GM18519 (cell line): ENCODE measurements around the gene RDH8.

Experiments
- ATAC-seq: cut with Tn5 transposase; IDR thresholded peaks from one replicate; pipeline ENCODE4 v1.9.1; 2021; ENCODE audit warnings: mild to moderate bottlenecking, moderate library complexity; ENCODE audit not compliant: unreplicated experiment, low FRiP score

The RDH8 gene, protein sequence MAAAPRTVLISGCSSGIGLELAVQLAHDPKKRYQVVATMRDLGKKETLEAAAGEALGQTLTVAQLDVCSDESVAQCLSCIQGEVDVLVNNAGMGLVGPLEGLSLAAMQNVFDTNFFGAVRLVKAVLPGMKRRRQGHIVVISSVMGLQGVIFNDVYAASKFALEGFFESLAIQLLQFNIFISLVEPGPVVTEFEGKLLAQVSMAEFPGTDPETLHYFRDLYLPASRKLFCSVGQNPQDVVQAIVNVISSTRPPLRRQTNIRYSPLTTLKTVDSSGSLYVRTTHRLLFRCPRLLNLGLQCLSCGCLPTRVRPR

DNA sequence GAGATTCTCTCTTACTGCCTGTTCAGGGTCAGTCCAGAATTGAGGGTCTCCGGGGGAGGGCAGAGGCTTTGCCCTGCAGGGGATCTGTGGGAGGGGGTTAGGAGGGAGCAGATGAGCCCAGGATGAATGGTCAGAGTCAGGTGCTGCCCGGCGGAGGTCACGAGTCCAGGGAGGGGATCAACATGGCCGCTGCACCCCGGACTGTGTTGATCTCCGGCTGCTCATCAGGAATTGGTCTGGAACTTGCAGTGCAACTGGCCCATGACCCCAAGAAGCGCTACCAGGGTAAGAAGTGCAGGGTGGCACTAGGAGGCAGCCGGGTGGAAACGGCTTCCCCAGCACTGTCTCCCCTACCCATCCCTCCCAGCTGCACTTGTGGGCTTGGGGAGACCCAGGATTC, at the start of gene RDH8:
RDH8 (plus strand) TSS at position 168 of the 400 bp plus-strand sequence; CDS start at position 183, 15 bp downstream.
- ATAC-seq: no peak

DNA sequence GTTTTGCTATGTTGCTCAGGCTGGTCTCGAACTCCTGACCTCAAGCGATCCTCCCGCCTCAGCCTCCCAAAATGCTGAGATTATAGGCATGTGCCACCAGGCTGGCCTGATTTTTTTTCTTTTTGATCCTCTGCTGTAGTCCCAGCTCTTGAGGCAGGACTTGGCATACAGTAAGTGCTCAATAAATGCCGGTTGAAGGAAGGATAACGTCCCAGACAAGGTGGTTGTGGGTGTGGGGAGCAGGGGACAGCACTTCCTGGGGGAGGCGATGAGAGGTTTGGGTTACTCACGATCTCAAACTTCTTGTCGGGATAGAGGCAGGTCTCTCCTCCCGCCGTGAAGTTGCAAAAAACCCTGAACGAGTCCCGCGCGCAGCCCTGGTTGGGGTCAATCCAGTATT, 47.3 kb upstream of the RDH8 start:
- ATAC-seq: no peak

DNA sequence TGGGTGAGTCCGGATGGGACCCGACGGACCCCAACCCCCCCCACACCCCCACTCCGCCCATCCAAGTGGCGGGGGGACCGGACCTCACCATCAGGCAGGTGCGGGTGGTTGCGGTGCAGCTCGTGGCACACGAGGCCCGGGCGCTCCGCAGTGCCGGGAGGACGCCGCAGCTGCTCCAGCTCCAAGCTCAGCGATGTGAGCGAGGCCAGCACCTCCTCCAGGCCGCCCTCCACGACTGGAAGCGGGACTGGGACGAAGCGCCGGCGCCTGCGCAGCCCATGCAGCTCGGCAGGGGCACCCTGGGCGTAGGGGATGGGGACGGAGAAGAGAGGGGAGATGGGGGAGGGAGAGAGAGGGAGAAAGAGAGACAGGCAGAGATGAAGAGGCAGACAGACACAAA, 46.8 kb upstream of the RDH8 start:
- no peak for ATAC-seq

GRCh38 chr19:9967326-9967725, 46.0 kb upstream of the RDH8 start:
- ATAC-seq: no peak

GRCh38 chr19:9968820-9969687, 44.2 kb upstream of the RDH8 start:
- ATAC-seq: no peak

- ATAC-seq: no peak
Measured at GRCh38 chr19:9969688-9969975, 43.7 kb upstream of the RDH8 start.

GRCh38 chr19:9970481-9970880, 42.8 kb upstream of the RDH8 start:
- no peak for ATAC-seq

GRCh38 chr19:9971166-9971897, 42.0 kb upstream of the RDH8 start:
- no peak for ATAC-seq

DNA sequence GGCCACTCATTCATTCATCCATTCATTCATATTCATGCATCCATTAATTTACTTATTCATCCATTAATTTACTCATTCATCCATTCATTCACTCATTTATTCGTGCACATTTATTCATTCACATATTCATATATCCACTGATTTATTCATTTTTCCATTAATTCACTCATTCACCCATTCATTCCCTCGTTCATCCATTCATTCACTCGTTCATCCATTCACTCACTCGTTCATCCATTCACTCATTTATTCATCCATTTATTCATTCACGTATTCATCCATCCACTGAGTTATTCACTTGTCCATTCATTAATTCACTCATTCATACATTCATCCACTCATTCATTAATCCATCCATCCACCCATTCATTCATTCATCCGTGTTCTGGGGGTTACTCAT, 41.2 kb upstream of the RDH8 start:
- no peak for ATAC-seq

- ATAC-seq: no peak
Measured at GRCh38 chr19:9981406-9982260, 31.6 kb upstream of the RDH8 start.

DNA sequence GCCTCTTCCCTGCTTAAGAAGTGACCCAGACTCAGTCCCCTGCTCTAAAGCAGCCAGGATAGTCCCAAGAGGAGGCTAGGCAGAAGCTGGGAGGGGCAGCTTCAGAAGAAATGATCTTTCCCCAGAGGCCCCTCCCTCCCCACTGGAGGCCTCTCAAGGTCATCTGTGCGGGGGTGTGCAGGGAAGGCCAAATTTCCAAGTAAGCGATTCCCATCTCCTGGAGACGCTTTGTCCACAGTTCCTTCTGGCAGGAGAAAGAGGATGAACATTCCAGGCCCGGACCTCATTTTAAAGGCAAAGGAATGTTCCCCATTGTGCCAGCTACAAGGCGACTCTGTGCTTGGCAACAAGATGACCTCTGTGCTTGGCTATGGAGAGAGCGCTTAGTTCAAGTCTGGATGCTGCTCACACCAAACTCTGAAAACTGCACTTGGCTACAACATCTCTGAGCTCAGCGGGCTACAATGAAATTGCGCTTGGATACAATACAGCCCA, 26.4 kb upstream of the RDH8 start:
- no peak for ATAC-seq

GRCh38 chr19:9989504-9989903, 23.8 kb upstream of the RDH8 start:
- no peak for ATAC-seq

GRCh38 chr19:9991425-9992191, 21.7 kb upstream of the RDH8 start:
- no peak for ATAC-seq

- ATAC-seq: no peak
Measured at GRCh38 chr19:9995084-9995483, 18.2 kb upstream of the RDH8 start.

GRCh38 chr19:9995999-9996398, 17.3 kb upstream of the RDH8 start:
- no peak for ATAC-seq

DNA sequence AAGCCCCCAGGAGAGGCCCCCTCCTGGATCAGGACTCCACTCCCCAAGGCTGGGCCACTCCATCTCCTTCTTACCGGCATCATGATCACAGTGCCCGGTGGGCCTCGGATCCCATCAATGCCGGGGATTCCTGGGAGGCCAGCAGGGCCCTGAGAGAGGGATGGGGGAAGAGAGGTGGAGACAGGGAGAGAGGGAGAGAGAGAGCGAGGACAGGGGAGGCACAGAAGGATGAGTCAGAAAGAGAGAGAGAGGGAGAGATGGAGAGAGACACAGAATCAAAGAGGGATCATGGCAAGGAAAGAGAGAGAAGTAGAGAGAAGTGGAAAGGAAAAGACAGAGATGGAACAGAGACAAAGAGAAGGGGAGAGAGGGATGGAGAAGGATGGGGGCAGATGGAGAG, 16.7 kb upstream of the RDH8 start:
- ATAC-seq: no peak

DNA sequence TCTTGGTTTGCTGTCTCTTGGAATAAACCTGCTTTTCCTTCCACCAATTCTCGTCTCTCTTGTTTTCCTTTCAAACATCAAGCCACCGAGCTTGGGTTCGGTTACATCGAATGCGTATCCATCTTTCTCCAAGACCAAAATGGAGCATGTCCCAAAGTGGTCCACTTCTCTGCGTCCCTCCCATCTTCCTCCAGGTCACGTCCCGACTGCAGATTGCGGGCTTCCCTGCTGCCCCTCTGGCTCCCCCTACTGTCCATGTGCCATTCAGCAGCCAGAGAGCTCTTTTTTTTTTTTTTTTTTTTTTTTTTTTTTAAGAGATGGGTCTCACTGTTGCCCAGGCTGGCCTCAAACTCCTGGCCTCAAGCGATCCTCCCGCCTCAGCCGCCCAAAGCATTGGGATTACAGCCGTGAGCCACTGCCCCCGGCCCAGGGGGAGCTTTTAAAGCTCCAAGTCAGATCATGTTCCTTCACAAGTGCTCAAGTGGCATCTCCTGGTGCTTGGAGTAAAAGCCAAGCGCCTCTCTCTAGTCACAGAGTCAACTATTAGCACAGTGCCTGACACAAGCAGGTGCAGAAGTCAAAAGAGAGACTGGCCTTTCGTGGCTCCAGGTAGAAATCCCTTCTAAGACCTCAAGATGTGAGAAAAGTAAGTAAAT, 13.0 kb upstream of the RDH8 start:
- no peak for ATAC-seq

GRCh38 chr19:10001899-10002298, 11.4 kb upstream of the RDH8 start:
- no peak for ATAC-seq

DNA sequence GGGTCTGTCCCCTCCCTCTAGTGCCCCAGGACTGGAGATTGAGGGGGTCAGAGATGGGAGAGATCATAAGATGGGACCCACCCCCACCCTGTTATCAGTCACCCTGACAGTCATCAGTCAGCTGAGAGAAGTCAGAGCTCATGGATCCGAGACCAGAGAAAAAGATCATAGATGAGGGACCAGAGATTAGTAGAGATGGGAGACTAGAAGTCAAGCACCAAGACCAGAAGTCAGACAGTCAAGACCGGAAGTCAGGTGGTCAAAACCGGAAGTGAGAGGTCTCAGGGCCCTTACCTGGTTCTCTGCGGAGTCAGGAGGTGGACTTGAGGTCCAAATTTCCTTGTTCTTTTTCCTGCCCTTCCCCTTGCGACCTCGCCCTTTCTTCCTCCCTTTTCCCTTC, 10.0 kb upstream of the RDH8 start:
- ATAC-seq: no peak
